MM.1S (cell line): ENCODE measurements around the gene SH3D19.

ENCODE experiments used
- DNase-seq: peaks from one replicate; pipeline ENCODE4 v3.0.0-alpha.2; 2015
- H2AFZ ChIP-seq: fragments of 300-600 bp; sonication (generic); 2 replicates; pipeline ENCODE4 v1.6.0; 2016; ENCODE audit warnings: antibody characterized with exemption, low read length
- H3F3A ChIP-seq: fragments of 300-600 bp; sonication (generic); 2 replicates; pipeline ENCODE4 v1.6.1; 2016; ENCODE audit warnings: mild to moderate bottlenecking, antibody characterized with exemption, low read length, moderate library complexity, mixed read lengths; ENCODE audit not compliant: insufficient read depth
- H3K27ac ChIP-seq: fragments of 300-600 bp; sonication (generic); 2 replicates; pipeline ENCODE4 v1.5.1; 2016; ENCODE audit warnings: mild to moderate bottlenecking, low read length
- H3K27me3 ChIP-seq: fragments of 300-600 bp; sonication (generic); replicated peaks from 2 replicates; pipeline ENCODE4 v1.6.0; 2016; ENCODE audit warnings: low read length; ENCODE audit not compliant: insufficient read depth
- H3K36me3 ChIP-seq: fragments of 300-600 bp; sonication (generic); replicated peaks from 2 replicates; pipeline ENCODE4 v1.6.1; 2016; ENCODE audit warnings: mild to moderate bottlenecking, low read length, mixed read lengths; ENCODE audit not compliant: insufficient read depth
- H3K4me1 ChIP-seq: fragments of 300-600 bp; sonication (generic); 2 replicates; pipeline ENCODE4 v1.6.1; 2016; ENCODE audit warnings: low read length, mixed read lengths
- H3K4me2 ChIP-seq: fragments of 300-600 bp; sonication (generic); 2 replicates; pipeline ENCODE4 v1.6.0; 2016; ENCODE audit warnings: low read depth, low read length
- H3K4me3 ChIP-seq: fragments of 300-600 bp; sonication (generic); 2 replicates; pipeline ENCODE4 v1.5.1; 2016; ENCODE audit warnings: low read length, mixed read lengths
- H3K79me2 ChIP-seq: fragments of 300-600 bp; sonication (generic); 2 replicates; pipeline ENCODE4 v1.6.1; 2016; ENCODE audit warnings: mixed run types, low read length, mixed read lengths
- H3K9ac ChIP-seq: fragments of 300-600 bp; sonication (generic); 2 replicates; pipeline ENCODE4 v1.6.1; 2016; ENCODE audit warnings: low read length, mixed read lengths
- H3K9me2 ChIP-seq: fragments of 300-600 bp; sonication (generic); replicated peaks from 2 replicates; pipeline ENCODE4 v1.6.1; 2016; ENCODE audit warnings: mild to moderate bottlenecking, low read length, mixed read lengths; ENCODE audit not compliant: insufficient read depth
- H3K9me3 ChIP-seq: fragments of 300-600 bp; sonication (generic); replicated peaks from 2 replicates; pipeline ENCODE4 v1.6.1; 2016; ENCODE audit warnings: mild to moderate bottlenecking, low read length, mixed read lengths; ENCODE audit not compliant: insufficient read depth
- H4K20me1 ChIP-seq: fragments of 300-600 bp; sonication (generic); 2 replicates; pipeline ENCODE4 v1.6.1; 2016; ENCODE audit warnings: mild to moderate bottlenecking, low read length, moderate library complexity, mixed read lengths; ENCODE audit not compliant: insufficient read depth
- EZH2 ChIP-seq: fragments of 300-600 bp; sonication (generic); optimal IDR thresholded peaks from 2 replicates; pipeline ENCODE3; 2017; ENCODE audit warnings: low read depth, mild to moderate bottlenecking, antibody characterized with exemption, low read length, mixed read lengths
- EZH2phosphoT487 ChIP-seq: fragments of 300-600 bp; sonication (generic); IDR thresholded peaks from 2 replicates; pipeline ENCODE4 v1.6.1; 2018; ENCODE audit warnings: antibody characterized with exemption, low read length
- TF ChIP-seq, protein P1 (sequence below): fragments of 300-600 bp; sonication (generic); IDR thresholded peaks from 2 replicates; pipeline ENCODE4 v1.5.1; 2016; ENCODE audit warnings: antibody characterized with exemption, low read length, mixed read lengths

SH3D19 gene

DNA sequence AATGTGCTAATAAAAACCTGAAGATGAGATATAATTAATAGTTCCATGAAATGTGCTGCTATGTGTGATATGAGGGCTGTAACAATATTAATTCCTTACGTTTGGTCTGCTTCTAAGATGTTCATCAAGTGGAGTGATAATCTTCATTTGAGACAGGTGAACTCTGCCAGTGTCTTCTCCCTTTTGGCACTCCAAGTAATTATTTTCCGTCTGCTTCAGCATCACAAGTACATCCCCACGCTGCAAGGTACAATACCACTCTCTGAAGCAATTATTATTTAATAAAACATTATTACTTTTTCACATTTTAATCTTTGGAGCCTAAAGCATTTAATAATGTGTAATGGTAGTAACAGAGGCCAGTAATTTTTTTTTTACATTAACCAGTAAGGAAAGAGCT, 181.6 kb downstream of the SH3D19 start:
- H3K27ac ChIP-seq = no peak overlapping the region
- no peaks in the 10 kb centered on the region for H3K9me2 ChIP-seq
- H3K27me3 ChIP-seq = no peaks in the 10 kb centered on the region
- TF ChIP-seq EZH2phosphoT487 = no peak
- TF ChIP-seq, protein P1, sequence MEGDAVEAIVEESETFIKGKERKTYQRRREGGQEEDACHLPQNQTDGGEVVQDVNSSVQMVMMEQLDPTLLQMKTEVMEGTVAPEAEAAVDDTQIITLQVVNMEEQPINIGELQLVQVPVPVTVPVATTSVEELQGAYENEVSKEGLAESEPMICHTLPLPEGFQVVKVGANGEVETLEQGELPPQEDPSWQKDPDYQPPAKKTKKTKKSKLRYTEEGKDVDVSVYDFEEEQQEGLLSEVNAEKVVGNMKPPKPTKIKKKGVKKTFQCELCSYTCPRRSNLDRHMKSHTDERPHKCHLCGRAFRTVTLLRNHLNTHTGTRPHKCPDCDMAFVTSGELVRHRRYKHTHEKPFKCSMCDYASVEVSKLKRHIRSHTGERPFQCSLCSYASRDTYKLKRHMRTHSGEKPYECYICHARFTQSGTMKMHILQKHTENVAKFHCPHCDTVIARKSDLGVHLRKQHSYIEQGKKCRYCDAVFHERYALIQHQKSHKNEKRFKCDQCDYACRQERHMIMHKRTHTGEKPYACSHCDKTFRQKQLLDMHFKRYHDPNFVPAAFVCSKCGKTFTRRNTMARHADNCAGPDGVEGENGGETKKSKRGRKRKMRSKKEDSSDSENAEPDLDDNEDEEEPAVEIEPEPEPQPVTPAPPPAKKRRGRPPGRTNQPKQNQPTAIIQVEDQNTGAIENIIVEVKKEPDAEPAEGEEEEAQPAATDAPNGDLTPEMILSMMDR = no peak
- TF ChIP-seq EZH2 = no peak
- no peak overlapping the region for H2AFZ ChIP-seq
- no peaks in the 10 kb centered on the region for H3K36me3 ChIP-seq
- H3K4me2 ChIP-seq = no peak overlapping the region
- H3K9me3 ChIP-seq = no peaks in the 10 kb centered on the region
- H3K79me2 ChIP-seq = no peaks in the 10 kb centered on the region
- H3K4me1 ChIP-seq = no peaks in the 10 kb centered on the region
- no peak for DNase-seq
- H3K9ac ChIP-seq = no peak overlapping the region
- no peaks in the 10 kb centered on the region for H3F3A ChIP-seq
- no peak overlapping the region for H3K4me3 ChIP-seq
- H4K20me1 ChIP-seq = no peaks in the 10 kb centered on the region

DNA sequence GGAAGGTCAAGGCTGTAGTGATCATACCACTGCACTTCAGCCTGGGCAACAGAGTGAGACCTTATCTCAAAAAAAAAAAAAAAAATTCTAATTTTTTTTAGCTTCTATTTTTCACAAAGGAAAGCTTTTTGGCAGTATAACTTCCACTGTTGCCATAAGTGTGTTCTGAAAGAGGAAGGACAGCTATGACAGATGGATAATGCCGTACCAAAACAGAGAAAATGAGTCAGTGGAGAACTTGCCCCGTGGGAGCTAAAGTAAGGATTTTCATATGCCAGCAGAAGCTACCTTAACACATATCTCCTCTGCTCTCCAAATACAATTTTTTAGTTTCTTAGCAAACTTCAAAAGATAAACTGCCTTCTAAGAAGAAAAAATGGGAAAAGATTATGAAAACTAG, 182.2 kb downstream of the SH3D19 start:
- no peak for TF ChIP-seq EZH2phosphoT487
- TF ChIP-seq, protein P1 = no peak
- no peak for TF ChIP-seq EZH2
- Histone ChIP-seq H3K9me2 (no peaks in the 10 kb centered on the region), H3K4me1 (no peaks in the 10 kb centered on the region), H3K36me3 (no peaks in the 10 kb centered on the region), H3K9me3 (no peaks in the 10 kb centered on the region), H3F3A (no peaks in the 10 kb centered on the region), H3K27ac (no peak overlapping the region), H2AFZ (no peak overlapping the region), H3K79me2 (no peaks in the 10 kb centered on the region), H3K9ac (no peak overlapping the region), H4K20me1 (no peaks in the 10 kb centered on the region), H3K27me3 (no peaks in the 10 kb centered on the region), H3K4me3 (no peak overlapping the region), H3K4me2 (no peak overlapping the region)
- DNase-seq = no peak

DNA sequence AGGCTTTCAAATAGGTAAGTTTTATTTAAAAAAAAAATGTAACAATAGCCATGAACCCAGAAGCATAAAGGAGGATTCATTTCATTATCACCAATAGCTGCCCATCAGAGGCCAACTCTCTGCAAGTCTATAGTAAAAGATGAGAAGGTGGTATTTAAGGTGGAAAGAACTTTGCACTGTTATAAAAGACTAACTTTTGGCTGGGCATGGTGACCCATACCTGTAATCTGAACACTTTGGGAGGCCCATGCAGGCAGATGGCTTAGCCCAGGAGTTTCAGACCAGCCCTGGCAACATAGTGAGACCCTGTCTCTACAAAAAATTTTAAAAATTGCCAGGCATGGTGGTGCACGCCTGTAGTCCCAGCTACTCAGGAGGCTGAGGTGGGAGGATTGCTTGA, 182.6 kb downstream of the SH3D19 start:
- H3K27ac ChIP-seq = no peak overlapping the region
- H3K4me2 ChIP-seq = no peak overlapping the region
- no peaks in the 10 kb centered on the region for H3K4me1 ChIP-seq
- no peak overlapping the region for H2AFZ ChIP-seq
- H3K9me3 ChIP-seq = no peaks in the 10 kb centered on the region
- H3K79me2 ChIP-seq = no peaks in the 10 kb centered on the region
- no peak overlapping the region for H3K9ac ChIP-seq
- no peaks in the 10 kb centered on the region for H3K36me3 ChIP-seq
- TF ChIP-seq EZH2 (no peak), EZH2phosphoT487 (no peak)
- TF ChIP-seq, protein P1 = no peak
- no peak overlapping the region for H3K4me3 ChIP-seq
- no peaks in the 10 kb centered on the region for H4K20me1 ChIP-seq
- no peaks in the 10 kb centered on the region for H3K9me2 ChIP-seq
- DNase-seq = no peak
- no peaks in the 10 kb centered on the region for H3F3A ChIP-seq
- no peaks in the 10 kb centered on the region for H3K27me3 ChIP-seq
